GM19438 (cell line): ENCODE measurements around the gene CDH13.

Experiments used
- ATAC-seq: cut with Tn5 transposase; IDR thresholded peaks from one replicate; pipeline ENCODE4 v1.9.1; 2021; ENCODE audit warnings: low read depth; ENCODE audit not compliant: unreplicated experiment

CDH13 gene

DNA sequence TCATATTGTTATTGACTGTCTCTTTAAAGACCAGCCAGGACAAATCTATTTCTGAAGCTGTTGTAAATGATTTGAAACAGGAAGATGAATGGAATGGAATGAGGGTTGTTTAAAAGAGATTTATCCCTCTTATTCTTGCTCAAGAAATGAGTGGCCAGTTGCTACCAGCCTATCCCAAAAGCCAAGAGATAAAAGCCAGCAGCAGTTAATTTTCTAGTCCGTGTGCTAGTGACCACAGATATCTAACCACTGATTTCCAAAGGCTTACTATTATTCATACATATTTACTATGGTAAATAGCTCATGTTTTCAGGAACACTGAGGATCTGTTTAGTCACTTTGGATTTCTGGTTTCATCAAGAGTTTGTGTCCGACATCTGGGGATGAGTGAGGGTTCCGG, 105.7 kb downstream of the CDH13 start:
- no peak for ATAC-seq

GRCh38 chr16:82735186-82735585, 108.4 kb downstream of the CDH13 start:
- ATAC-seq, result no peak

GRCh38 chr16:82735673-82736091, 108.9 kb downstream of the CDH13 start:
- no peak for ATAC-seq

DNA sequence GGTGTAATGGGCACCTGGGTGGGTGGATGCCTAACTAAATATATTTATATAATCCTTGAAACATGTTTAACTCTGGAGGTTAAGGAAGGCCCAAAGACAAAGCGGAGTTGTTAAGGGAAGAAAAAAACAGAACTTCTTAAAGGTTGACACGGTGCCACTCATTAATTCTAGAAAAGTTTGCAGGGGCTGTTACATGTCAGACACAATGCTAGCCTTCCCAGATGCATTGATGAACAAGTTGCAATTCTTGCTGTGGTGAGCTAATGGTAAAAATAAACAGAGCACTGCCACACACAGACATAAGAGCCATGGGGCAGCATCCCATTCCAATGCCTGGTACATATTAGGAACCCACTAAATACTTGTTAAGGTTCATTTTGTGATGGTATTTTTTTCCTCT, 109.5 kb downstream of the CDH13 start:
- no peak for ATAC-seq

DNA sequence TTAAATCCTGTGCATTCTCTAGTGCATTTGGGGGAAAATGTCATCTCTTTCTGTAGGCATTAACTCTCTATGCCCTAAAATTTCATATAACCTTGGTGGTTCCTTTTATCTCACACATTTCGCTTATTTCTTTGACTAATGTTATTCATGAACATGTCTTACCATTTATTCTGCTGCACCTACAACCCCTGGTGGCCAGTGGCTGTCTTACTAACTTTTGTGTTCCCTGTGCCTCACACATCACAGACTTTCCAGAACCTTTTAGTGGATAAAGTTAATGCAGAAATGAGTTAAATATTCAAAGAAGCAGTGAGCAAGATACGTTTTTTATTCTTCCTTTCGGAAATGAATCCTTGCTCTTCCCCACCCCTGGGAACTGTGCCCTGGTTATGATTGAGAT, 111.9 kb downstream of the CDH13 start:
- no peak for ATAC-seq

DNA sequence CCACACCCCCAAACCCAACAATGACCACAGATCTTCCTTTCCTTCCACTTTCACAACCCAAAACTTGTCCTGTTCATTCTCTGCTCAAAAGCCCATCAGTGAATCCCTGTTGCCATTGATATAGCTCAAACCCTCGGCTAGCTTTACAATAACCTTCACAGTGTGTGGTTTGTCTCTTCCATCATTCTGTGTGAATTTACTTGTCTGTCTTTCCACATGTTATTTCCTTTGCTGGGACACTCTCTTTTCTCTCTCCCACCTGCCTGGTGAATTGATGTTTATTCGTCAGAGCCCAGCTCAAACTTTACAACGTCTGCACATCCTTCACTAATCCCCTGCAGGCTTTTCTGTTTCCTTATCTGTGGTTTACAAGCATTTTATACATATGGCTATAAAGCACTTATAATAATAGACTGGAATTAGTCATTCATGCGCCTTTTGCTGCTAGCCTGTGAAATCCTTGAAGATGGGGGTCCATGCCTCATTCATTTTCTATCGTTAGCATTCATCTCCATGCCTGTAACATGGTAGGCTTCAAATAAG, 114.4 kb downstream of the CDH13 start:
- no peak for ATAC-seq

- no peak for ATAC-seq
Measured at GRCh38 chr16:82744958-82745357, 118.2 kb downstream of the CDH13 start.

DNA sequence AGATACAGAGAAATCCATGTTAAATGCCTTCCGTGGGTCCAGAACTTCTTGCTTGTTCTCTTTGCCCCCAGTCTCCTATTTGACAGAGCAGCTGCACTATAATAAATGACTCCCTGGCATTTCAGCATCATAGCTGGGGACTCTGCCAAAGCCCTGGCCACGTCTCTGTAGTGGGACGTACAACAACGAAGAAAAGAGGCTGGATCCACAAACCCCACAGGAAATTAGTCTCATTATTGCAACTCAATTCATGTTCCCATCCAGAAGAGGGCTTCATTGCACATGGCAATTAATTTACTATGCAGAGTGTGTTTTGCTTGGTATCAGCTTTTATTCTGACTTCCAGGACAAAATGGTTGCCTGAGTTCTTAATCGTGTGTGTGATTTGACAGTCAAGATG, 121.3 kb downstream of the CDH13 start:
- no peak for ATAC-seq

- no peak for ATAC-seq
Measured at GRCh38 chr16:82750068-82750467, 123.3 kb downstream of the CDH13 start.

DNA sequence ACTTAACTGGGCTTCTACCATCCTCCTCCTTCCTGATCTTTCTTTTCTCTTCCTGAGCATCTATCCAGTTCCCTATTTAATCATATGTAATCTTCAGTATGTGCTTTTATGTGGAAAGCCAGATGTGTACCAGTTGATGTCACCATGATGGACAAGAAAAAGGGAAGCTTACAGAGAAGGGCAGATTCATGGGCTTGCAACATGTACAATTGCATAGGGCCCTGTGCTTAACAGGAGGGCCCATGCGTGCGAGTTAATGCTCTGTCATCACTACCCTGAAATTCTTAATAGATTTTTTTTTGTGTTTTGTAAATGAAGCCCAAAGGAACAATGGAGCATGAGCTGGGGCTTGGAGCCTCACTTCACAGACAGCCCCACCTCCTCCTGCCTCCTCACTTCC, 124.3 kb downstream of the CDH13 start:
- ATAC-seq, result no peak

DNA sequence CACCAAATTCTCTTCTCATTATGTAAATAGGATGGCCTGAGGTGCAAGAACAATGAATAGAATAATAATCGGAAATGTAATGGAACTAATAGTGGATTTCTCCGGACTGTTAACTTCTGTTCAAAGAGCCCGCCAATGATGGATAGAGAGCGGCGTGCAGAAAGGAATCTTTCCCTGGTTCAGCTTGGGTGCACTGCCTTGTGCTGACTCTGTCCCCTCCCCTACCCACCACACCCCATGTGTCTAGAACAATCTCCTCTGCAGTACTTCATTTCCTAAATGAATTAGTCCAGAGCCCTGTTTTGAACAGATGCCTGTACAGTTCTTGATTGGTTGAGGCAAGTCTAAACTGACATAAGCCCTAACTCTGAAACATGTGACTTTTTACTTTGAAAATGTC, 125.4 kb downstream of the CDH13 start:
- ATAC-seq, result no peak

DNA sequence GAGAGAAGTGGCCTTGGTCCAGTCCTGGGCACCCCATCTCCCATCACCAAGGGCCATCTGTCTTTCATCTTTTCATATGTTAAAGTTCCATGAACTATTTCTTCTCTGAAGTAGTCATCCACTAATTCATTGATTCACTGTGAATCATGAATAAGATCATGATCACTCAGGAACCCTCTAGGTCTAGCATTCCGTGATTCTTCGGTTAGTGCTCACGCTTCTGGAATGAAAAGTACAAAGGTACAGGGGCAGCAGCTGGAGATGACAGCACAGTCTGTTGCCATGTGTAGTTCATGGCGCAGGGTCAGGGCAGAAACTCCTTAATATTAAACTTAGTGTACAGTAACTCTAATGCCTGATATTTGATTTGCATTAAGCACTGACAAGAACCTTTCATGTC, 127.1 kb downstream of the CDH13 start:
- ATAC-seq, result no peak

- ATAC-seq, result no peak
Measured at GRCh38 chr16:82754716-82755513, 128.1 kb downstream of the CDH13 start.

DNA sequence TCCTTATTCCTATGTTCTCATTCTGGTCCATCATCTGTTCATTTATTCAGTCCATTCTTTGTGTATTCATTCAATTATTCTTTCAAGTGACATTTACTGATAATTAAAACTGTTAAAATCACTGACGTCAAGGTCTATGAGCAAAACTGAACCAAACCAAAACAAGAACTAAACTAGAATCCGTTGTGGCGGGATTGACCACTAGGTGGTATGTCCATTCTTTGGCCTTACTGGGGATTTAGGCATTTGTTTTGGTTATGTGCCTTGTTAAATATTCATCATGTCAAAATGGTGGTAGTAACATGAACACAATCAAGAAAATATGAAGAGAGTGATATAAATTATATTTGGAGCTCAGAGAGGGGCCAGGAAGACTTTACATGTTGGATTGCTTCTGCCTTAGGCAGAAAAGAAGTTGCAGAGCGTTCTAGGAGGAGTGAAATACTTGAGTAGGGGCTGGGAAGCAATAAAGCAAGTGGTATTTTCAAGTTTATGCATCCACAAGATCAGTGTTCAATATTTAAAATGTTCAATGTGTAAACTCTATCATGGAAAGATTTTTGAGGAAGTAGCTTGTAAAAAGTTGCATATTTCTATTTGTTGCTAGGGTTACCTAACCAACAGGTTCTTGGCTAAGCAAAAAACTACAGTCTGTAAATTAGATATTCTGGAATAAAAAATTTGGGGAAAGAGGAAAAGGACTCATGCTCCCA, 129.0 kb downstream of the CDH13 start:
- no peak for ATAC-seq

DNA sequence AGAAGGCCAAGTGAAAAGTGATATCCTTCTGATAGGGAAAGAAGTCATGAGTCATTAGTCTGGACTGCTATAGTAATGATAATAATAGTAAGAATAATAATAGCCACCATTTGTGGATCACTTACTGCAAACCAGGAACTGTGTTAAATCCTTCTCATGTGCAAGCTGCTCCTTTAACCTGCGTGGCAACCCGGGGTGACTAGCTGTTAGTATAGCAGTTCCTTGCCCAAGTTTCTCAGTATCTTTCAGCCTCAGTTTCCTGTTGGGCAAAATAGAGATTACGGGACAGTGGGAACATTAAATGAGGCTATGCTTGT, 129.5 kb downstream of the CDH13 start:
- no peak for ATAC-seq

- ATAC-seq, result no peak
Measured at GRCh38 chr16:82758406-82758805, 131.6 kb downstream of the CDH13 start.

DNA sequence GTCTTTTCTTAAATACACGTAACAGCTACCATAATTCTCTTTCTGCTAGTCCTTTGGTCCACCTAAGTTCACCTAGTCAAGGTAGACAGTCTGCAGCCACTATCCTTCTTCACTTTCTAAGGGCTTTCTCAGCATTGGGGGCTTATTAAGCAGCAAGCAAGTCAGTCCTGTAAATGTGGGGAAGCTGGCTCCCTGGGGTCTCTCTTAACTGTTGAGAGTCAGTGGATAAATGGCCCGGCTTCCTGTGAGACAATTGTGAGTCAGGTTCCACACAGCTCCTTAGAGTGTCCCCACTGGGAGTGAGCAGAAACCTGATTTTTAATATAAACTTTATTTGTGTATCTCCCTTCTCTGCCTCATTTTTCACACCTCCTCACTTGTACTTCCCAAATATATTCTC, 132.1 kb downstream of the CDH13 start:
- no peak for ATAC-seq

DNA sequence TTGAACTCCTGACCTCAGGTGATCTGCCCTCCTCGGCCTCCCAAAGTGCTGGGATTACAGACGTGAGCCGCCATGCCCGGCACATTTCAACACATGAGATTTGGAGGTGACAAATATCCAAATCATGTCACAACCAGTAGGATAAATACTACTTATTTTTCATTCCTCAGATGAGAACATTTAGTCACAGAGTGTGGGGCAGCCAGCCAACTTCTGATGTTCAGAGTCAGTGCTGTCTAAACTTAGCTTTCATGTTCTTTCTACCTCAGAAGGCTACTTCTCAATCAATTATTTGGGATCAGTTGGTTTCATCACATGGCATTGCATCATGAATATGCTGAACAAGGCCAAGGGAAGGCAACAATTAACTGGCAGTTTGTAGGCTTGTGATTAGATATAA, 134.5 kb downstream of the CDH13 start:
- ATAC-seq, result no peak

GRCh38 chr16:82761858-82762257, 135.1 kb downstream of the CDH13 start:
- ATAC-seq, result no peak

DNA sequence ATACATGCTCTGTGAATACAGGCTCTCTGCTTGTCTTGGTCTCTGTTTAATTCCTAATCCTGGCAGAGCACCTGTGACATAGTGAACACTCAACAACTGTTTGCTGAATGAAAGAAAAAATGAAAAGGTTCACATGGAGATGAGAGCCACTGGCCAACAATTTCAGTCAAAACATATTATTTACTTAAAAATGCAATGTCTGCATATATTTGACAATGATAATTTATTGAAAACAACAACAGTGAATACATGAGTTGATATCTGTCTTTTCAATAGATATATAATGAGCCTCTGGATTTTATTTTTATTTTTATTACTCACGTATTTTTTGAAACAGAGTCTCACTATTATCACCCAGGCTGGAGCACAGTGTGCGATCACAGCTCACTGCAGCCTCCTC, 136.6 kb downstream of the CDH13 start:
- no peak for ATAC-seq

DNA sequence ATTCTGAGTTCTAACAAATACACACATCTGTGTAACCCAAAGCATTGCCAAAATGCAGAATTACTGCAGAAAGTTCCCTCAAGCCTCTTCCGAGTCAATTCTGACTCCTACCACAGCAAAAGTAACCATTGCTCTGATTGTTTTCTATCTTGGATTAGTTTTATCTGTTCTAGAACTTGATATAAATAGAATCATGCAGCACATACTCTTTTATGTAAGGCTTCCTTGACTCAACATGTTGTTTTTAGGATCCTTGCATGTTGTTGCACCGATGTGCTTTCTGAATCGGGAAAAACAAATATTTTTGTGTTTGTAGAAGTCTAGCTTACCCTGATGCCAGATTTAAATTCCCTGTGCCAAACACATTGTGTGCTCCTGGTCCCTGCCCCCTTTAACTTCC, 140.4 kb downstream of the CDH13 start:
- ATAC-seq, result no peak

DNA sequence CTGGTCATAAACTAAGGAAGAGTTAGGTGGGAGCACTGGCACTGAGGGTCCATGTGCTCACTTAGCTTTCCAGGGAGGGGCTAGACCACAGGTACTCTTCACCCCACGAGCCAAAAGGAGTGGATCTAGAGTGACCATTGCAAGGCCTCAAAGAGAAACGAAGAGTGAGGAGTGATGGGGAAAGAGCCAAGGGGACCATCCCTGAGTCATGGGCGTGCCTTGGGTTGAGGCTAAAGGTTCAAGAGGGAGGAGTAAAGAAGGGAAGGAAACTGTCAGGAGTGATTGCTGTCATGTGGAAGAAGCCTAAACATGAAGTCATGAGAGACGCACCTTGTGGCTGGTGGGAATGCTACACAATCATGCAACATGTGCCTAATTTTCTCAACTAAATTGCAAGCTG, 141.0 kb downstream of the CDH13 start:
- ATAC-seq, result no peak
